Liver (tissue), 3 donors: Measurements from ENCODE around the gene TMEM220.

ENCODE experiments used
- GABPA ChIP-seq, 2 donors: IDR thresholded peaks in 1 of 2; conservative IDR thresholded peaks in 1 of 2; 2 replicates each; pipeline ENCODE4 v1.6.1; 2016; ENCODE audit warnings: antibody characterized with exemption in 2 of 2, mild to moderate bottlenecking in 1 of 2, moderate library complexity in 1 of 2
- SP1 ChIP-seq: IDR thresholded peaks from 2 replicates; pipeline ENCODE4 v1.6.1; 2018; ENCODE audit warnings: antibody characterized with exemption, mild to moderate bottlenecking
- TAF1 ChIP-seq: conservative IDR thresholded peaks from 2 replicates; pipeline ENCODE4 v1.6.1; 2016; ENCODE audit warnings: antibody characterized with exemption, mild to moderate bottlenecking
- YY1 ChIP-seq: IDR thresholded peaks from 2 replicates; pipeline ENCODE4 v1.6.1; 2016; ENCODE audit warnings: antibody characterized with exemption, mild to moderate bottlenecking
- TF ChIP-seq, protein P1 (sequence below): fragments of 150-350 bp; IDR thresholded peaks from 2 replicates; pipeline ENCODE4 v1.5.1; 2017; ENCODE audit warnings: improper control_type of control experiment, low read depth, low read length; ENCODE audit not compliant: missing input control
- TF ChIP-seq, protein P2 (sequence below): IDR thresholded peaks from 2 replicates; pipeline ENCODE4 v1.6.1; 2016; ENCODE audit warnings: antibody characterized with exemption
- donor health status: healthy.
- donor health status: healthy.

DNA sequence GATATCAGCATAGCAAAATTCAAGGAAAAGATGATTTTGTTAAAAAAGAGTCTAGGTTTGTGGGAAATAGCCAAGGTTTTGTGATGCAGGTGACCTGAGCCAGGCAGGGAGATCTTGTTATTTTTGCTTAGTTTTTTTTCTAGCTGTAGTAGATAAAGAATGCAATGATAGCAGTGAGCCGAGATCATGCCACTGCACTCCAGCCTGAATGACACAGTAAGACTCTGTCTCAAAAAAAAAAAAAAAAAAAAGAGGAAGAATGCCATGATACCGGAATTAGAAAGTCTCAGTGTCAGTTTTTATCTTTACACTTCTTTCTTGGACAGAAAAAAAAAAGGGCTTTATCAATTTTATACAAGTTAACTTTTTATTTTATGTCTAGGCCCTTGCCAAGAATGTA is 46.6 kb upstream of the TMEM220 start:
- TF ChIP-seq, protein P1, sequence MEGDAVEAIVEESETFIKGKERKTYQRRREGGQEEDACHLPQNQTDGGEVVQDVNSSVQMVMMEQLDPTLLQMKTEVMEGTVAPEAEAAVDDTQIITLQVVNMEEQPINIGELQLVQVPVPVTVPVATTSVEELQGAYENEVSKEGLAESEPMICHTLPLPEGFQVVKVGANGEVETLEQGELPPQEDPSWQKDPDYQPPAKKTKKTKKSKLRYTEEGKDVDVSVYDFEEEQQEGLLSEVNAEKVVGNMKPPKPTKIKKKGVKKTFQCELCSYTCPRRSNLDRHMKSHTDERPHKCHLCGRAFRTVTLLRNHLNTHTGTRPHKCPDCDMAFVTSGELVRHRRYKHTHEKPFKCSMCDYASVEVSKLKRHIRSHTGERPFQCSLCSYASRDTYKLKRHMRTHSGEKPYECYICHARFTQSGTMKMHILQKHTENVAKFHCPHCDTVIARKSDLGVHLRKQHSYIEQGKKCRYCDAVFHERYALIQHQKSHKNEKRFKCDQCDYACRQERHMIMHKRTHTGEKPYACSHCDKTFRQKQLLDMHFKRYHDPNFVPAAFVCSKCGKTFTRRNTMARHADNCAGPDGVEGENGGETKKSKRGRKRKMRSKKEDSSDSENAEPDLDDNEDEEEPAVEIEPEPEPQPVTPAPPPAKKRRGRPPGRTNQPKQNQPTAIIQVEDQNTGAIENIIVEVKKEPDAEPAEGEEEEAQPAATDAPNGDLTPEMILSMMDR, result no peak
- no peak for TF ChIP-seq GABPA (IDR thresholded peaks at IDR 0.05 in 1 of 2, conservative IDR thresholded peaks at IDR 0.05 in 1 of 2)
- no peak for TF ChIP-seq TAF1
- TF ChIP-seq, protein P2, sequence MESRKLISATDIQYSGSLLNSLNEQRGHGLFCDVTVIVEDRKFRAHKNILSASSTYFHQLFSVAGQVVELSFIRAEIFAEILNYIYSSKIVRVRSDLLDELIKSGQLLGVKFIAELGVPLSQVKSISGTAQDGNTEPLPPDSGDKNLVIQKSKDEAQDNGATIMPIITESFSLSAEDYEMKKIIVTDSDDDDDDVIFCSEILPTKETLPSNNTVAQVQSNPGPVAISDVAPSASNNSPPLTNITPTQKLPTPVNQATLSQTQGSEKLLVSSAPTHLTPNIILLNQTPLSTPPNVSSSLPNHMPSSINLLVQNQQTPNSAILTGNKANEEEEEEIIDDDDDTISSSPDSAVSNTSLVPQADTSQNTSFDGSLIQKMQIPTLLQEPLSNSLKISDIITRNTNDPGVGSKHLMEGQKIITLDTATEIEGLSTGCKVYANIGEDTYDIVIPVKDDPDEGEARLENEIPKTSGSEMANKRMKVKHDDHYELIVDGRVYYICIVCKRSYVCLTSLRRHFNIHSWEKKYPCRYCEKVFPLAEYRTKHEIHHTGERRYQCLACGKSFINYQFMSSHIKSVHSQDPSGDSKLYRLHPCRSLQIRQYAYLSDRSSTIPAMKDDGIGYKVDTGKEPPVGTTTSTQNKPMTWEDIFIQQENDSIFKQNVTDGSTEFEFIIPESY, result no peak
- TF ChIP-seq YY1, result no peak
- no peak for TF ChIP-seq SP1
